GM21723 (cell line): ENCODE measurements around the gene SHF.
"Not testable (repeated sequence)": the region's sequence is repeated elsewhere in the genome, so short reads cannot be mapped to it uniquely, and the experiment has no call there.

ENCODE experiments used
- ATAC-seq: cut with Tn5 transposase; IDR thresholded peaks from one replicate; pipeline ENCODE4 v1.9.1; 2021; ENCODE audit warnings: mild to moderate bottlenecking, moderate library complexity; ENCODE audit not compliant: unreplicated experiment

Gene SHF

GRCh38 chr15:45187894-45188830 is at the start of gene SHF:
TSS of gene SHF (minus strand) at chr15:45187966. CDS start at chr15:45187951, 15 bp downstream.
- peak; percentile 52 for ATAC-seq

GRCh38 chr15:45236806-45237205 is 49.0 kb upstream of the SHF start:
- ATAC-seq, result not testable (repeated sequence)

- ATAC-seq, result no peak
These were observed 46.9 kb upstream of the SHF start for GRCh38 chr15:45234562-45235235.

DNA sequence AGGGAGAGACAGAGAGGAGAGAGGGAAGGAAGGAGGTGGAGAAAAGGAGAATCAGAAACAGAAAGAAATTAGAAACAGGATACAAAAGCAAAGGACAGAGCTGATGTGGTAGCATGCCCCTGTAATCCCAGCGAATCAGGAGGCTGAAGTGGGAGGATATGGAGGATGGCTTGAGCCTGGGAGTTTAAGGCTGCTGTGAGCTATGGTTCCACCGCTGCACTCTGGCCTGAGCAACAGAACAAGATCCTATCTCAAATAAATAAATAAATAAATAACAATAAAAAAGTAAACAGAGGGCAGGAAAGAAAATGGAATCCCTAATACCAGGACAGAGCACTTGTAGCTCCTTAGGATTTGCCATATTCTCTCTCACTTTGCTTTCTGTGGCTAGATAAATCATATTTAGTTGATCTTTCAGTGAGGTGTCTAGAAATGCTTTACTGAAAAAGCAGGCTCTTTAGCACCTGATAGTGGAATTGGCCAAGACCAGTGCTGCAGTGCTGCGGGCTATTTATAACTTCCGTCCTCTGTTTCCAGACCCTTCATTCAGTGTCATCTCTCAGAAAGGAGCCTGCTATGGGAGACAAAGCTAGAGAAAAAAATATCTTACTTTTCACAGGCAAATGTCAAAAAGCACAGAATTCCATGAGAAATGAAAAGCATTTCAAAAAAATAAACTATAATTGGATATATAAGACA is 44.2 kb upstream of the SHF start:
- ATAC-seq, result no peak

- ATAC-seq, result no peak
These were observed 43.4 kb upstream of the SHF start for GRCh38 chr15:45231132-45231531.

GRCh38 chr15:45230245-45230965 is 42.6 kb upstream of the SHF start:
- ATAC-seq, result no peak

DNA sequence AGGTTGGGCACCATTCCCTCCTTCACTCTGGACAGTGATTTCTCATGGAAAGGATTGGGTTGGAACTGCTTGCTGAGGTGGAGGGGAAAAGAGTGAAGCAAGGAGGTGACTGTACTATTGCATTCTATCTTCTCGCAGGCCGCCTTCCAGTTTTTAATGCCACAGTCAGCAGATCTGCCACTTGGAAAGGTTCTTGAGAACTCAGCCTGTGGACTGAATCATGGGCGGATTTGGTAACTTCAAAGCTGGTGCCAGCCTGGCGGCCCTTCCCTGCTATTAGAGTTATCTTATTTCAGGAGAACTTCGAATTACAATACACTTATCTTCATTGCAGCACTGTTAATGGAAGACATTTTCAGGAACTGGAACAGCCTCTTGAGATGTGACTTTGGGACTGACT is 41.2 kb upstream of the SHF start:
- no peak for ATAC-seq

DNA sequence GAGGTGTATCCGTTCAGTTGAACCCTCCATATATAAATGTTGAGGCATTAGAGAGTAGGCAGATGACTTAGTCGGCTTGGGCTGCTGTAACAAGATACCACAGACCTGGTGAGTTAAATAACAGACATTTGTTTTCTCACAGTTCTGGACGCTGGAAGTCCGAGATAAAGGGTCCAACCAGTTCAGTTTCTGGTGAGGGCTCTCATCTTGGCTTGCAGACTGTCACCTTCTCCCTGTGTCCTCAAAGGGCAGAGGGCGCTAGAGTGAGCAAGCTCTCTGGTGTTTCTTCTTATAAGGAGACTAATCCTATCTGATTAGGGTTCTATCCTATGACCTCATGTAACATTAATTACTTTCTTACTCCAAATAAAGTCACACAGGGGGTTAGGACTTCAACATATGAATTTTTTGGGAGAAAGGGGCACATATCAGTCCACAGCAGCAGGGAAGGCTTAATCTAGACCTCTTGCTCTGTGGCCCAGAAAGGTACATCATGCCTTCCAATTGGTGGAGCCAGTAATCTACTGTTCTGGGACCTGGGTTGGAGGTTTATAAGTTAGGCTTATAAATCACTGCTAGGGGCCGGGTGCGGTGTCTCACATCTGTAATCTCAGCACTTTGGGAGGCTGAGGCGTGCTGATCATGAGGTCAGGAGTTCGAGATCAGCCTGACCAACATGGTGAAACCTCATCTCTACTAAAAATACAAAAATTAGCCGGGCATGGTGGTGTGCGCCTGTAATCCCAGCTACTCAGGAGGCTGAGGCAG is 37.9 kb upstream of the SHF start:
- ATAC-seq, result no peak

DNA sequence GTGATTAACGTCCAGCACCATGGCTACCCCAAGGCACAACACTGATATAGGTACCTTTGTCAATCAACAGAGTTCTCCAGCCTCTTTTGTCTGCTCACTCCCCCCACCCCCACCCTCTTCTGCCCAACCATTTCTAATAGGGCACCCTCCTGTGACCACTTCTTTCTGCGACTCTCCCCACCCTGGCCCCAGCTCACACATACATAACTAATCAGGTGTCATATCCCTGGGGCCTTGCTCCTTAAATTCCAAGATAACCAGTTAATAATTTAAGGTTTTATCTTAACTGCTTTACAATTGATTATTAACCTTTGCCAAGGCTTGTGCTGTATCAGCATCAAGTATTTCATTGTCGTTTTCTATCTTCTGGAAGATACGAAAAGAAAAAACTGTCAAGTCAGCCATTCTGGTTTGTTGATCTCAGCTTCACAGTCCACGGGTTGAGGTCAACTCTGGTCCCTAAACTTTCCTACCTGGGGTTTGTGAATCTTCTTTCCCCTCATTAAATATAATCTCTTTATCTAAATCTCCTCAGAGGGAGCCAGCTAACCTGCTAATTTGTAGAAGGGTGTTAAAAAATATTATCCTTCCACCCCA is 37.0 kb upstream of the SHF start:
- no peak for ATAC-seq

DNA sequence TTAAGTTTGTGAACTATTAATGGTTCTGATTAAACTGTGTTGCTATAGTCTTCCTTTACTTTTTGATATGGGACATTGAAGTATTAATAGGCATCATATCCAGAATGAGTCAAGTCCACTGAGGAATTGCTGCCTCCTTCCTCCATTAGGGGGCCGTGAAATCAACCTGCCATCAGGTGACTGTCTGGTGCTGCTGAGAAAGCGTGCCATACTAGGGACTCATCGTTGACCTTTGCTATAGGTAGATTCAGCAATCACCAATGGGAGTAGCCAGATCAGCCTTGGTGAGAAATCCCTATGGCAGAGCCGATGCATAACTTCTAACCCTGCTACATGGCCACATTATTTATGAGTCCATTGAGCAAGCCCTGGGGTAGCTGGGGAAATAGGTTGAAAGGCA is 34.2 kb upstream of the SHF start:
- no peak for ATAC-seq

GRCh38 chr15:45221053-45221599 is 33.4 kb upstream of the SHF start:
- ATAC-seq, result no peak

DNA sequence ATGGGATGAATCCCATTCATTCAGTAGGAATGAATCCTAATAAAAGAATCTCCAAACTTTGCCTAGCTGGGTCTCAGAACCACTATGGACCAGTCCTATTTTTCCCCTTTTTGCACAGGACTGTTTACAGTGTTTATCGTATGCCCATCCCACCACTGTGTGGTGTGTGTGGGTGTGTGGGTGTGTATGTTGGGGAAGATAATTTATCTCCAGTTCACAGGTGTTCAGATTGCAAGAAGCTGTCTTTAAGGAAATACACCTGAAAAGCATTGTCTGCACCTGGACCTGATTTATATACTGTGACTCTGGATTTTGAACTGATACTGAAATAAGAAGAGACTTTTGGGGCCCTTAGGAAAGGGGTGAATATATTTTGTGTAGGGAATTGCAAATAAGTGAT is 24.7 kb upstream of the SHF start:
- no peak for ATAC-seq

GRCh38 chr15:45205192-45205591 is 17.4 kb upstream of the SHF start:
- ATAC-seq, result no peak

DNA sequence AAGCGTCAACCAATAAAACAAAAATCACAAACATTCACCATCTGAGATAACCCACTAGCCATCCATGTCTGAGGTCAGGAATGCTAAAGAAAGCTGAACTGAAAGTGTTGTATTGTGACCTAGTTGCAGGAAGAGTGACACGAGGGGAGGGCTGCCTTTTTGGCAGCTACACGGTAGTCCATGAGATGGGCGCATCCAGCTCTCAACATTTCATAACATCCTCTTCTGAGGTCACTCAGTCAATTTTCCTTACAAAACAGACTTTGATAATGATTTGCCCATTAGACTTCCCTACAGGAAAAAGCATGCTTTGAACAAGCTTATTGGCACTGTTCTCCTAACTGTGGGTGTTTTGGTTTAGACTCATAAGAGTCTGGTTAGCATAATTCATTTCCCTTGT is 15.4 kb upstream of the SHF start:
- ATAC-seq, result no peak

DNA sequence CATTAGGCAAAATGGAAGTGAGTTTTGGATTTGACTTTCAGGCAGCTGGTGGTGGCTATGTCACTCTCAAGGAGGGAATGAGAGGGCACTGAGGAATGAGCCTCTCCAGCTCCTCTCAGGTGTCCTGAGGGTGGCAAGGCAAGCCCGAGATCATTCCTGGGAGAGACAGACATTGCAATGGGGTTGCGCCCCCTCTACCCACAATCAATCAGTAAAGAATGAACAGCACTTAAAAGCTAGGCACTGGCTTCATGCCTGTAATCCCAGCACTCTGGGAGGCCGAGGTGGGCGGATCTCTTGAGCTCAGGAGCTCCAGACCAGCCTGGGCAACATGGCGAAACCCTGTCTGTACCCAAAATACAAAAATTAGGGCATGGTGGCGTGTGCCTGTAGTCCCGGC is 14.1 kb upstream of the SHF start:
- no peak for ATAC-seq

DNA sequence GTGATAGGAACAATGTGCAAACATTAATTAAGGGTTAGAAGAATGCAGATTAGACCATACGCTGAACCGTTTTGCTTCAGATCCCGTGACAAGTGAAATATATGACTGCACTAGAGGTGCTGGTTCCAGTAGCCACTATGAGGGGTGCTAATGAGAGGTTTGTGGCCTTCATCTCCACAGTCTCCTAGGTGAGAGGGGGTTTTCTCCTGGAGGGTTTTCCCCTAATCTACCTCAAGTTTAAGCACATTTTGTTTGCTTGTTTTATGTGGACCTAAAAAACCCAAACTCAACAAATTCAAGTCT is 13.7 kb upstream of the SHF start:
- no peak for ATAC-seq

GRCh38 chr15:45200799-45201556 is 13.2 kb upstream of the SHF start:
- peak; percentile 18 for ATAC-seq

GRCh38 chr15:45200001-45200798 is 12.4 kb upstream of the SHF start:
- peak; percentile 45 for ATAC-seq
